GM12872 (cell line): Measurements from ENCODE around the gene SORCS2.

Experiments used
- CTCF ChIP-seq: IDR thresholded peaks from 3 replicates; pipeline ENCODE4 v1.5.1; 2011; ENCODE audit warnings: low read depth, mild to moderate bottlenecking, low read length, moderate library complexity; ENCODE audit not compliant: insufficient read depth

Gene SORCS2

GRCh38 chr4:7198440-7199128 is 6.2 kb downstream of the SORCS2 start:
- no peak for TF ChIP-seq CTCF

GRCh38 chr4:7199129-7199725 is 6.9 kb downstream of the SORCS2 start:
- no peak for TF ChIP-seq CTCF

GRCh38 chr4:7199771-7200441 is 7.6 kb downstream of the SORCS2 start:
- TF ChIP-seq CTCF: no peak

- no peak for TF ChIP-seq CTCF
Observed at GRCh38 chr4:7200801-7201200, 8.5 kb downstream of the SORCS2 start.

GRCh38 chr4:7201420-7202305 is 9.3 kb downstream of the SORCS2 start:
- no peak for TF ChIP-seq CTCF

- no peak for TF ChIP-seq CTCF
Observed at GRCh38 chr4:7202411-7202810, 10.1 kb downstream of the SORCS2 start.
